Measurements from ENCODE around the gene RPS8.

DNA sequence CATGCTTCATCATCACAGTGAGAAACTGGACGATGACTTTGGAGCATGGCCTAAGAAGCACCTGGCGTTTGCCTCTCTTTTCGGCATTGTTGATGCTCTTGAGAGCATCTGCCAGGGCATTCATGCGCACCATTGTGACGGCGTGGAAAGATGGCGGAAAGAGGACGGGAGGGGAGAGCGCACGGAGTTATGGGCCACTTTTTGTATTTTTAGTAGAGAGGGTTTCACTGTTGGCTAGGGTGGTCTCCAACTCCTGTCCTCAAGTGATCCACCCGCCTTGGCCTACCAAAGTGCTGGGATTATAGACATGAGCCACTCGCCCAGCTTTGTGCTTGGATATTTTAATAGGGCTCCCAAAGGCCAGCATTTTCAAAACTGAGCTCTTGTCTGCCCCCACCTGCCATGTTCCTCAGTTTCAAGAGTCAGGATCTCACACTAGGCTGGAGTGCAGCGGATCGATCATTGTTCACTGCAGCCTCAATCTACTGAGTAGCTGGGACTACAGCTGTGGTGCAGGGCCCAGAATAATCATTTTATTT is 5.3 kb downstream of the RPS8 start:
- TF ChIP-seq CTCF (IDR thresholded peaks at IDR 0.05; ENCODE audit: insufficient read depth, low read depth, low read length) (no peak), EZH2 (IDR thresholded peaks at IDR 0.05; ENCODE audit: insufficient read depth, low read length) (no peak)

Data from astrocyte (in vitro differentiated cells and primary cell).